HEK293T (cell line): Measurements from ENCODE around the gene TSNAX.

Experiments
- CTCF ChIA-PET: fragments of 350-600 bp; formaldehyde crosslinking; extraction: SDS; loops from one replicate; lab custom pipeline; 2021; ENCODE audit warnings: antibody characterized with exemption, inconsistent platforms; lab: Yijun Ruan, JAX
- POLR2A ChIA-PET: fragments of 350-600 bp; formaldehyde crosslinking; extraction: SDS; loops from one replicate; lab custom pipeline; 2020; ENCODE audit warnings: antibody characterized with exemption, inconsistent platforms; lab: Yijun Ruan, JAX
- DNase-seq: peaks from one replicate; pipeline ENCODE4 v3.0.0; 2012; ENCODE audit warnings: mixed read lengths; ENCODE audit errors: extremely low spot score
- ARNT ChIP-seq: fragments of 450-650 bp; IDR thresholded peaks from 2 replicates; pipeline ENCODE4 v1.6.1; 2017; ENCODE audit warnings: mild to moderate bottlenecking
- BHLHE40 ChIP-seq: fragments of 450-650 bp; IDR thresholded peaks from 2 replicates; pipeline ENCODE4 v1.6.1; 2016; ENCODE audit warnings: mild to moderate bottlenecking, moderate library complexity, borderline replicate concordance
- CTBP1 ChIP-seq: fragments of 450-650 bp; IDR thresholded peaks from 2 replicates; pipeline ENCODE4 v1.6.1; 2016; ENCODE audit warnings: borderline replicate concordance
- ELF4 ChIP-seq: fragments of 450-650 bp; IDR thresholded peaks from 2 replicates; pipeline ENCODE4 v1.6.1; 2017; ENCODE audit warnings: antibody characterized with exemption
- FOXA1 ChIP-seq: fragments of 450-650 bp; IDR thresholded peaks from 2 replicates; pipeline ENCODE4 v1.6.1; 2016; ENCODE audit warnings: mild to moderate bottlenecking
- FOXK2 ChIP-seq: fragments of 450-650 bp; IDR thresholded peaks from 2 replicates; pipeline ENCODE4 v1.6.1; 2016; ENCODE audit warnings: mild to moderate bottlenecking
- FOXM1 ChIP-seq: fragments of 450-650 bp; IDR thresholded peaks from 2 replicates; pipeline ENCODE4 v1.6.1; 2017; ENCODE audit warnings: mild to moderate bottlenecking, borderline replicate concordance
- HDGF ChIP-seq: fragments of 450-650 bp; IDR thresholded peaks from 2 replicates; pipeline ENCODE4 v1.6.1; 2017; ENCODE audit warnings: antibody characterized with exemption, borderline replicate concordance
- L3MBTL2 ChIP-seq: fragments of 450-650 bp; conservative IDR thresholded peaks from 2 replicates; pipeline ENCODE4 v1.6.1; 2016; ENCODE audit warnings: mild to moderate bottlenecking
- LEF1 ChIP-seq: fragments of 450-650 bp; IDR thresholded peaks from 2 replicates; pipeline ENCODE4 v1.6.1; 2017; ENCODE audit warnings: mild to moderate bottlenecking, borderline replicate concordance
- NFRKB ChIP-seq: fragments of 450-650 bp; IDR thresholded peaks from 2 replicates; pipeline ENCODE4 v1.6.1; 2016; ENCODE audit warnings: mild to moderate bottlenecking, moderate library complexity
- PKNOX1 ChIP-seq: fragments of 450-650 bp; IDR thresholded peaks from 2 replicates; pipeline ENCODE4 v1.6.1; 2016
- SP1 ChIP-seq: fragments of 450-650 bp; IDR thresholded peaks from 2 replicates; pipeline ENCODE4 v1.6.1; 2017
- SUZ12 ChIP-seq: fragments of 450-650 bp; IDR thresholded peaks from 2 replicates; pipeline ENCODE4 v1.6.1; 2016; ENCODE audit warnings: mild to moderate bottlenecking
- TARDBP ChIP-seq: fragments of 450-650 bp; IDR thresholded peaks from 2 replicates; pipeline ENCODE4 v1.6.1; 2016
- ZNF384 ChIP-seq: fragments of 450-650 bp; IDR thresholded peaks from 2 replicates; pipeline ENCODE4 v1.6.1; 2016

The TSNAX gene

GRCh38 chr1:231523816-231524215, 4.7 kb upstream of the TSNAX start:
- CTCF ChIA-PET, result no interaction called here
- no peak for DNase-seq
- POLR2A ChIA-PET, result no interaction called here
- TF ChIP-seq LEF1 (no peak), L3MBTL2 (no peak)

GRCh38 chr1:231526536-231526935, 1.9 kb upstream of the TSNAX start:
- CTCF ChIA-PET, result no interaction called here
- TF ChIP-seq SUZ12 (no peak), BHLHE40 (no peak)
- DNase-seq, result no peak
- POLR2A ChIA-PET, result no interaction called here

GRCh38 chr1:231527586-231528171, 790 bp upstream of the TSNAX start:
- POLR2A ChIA-PET, result interaction anchor here (0.7 to 1.3 kb wide), 4 partner anchors 107 to 190 kb away, joined by 3 to 8 read pairs (median 4); partner anchors contain the start of genes EXOC8 and SPRTN
- TF ChIP-seq LEF1 (no peak), PKNOX1 (peak; percentile 56; the same call in 1 of the 2 replicates)
- CTCF ChIA-PET, result interaction anchor here (0.6 to 0.7 kb wide), 2 partner anchors 108 to 229 kb away, joined by 3 to 4 read pairs; no protein-coding TSS in a partner anchor
- no peak for DNase-seq

GRCh38 chr1:231533240-231533639, 4.8 kb downstream of the TSNAX start:
- TF ChIP-seq ELF4 (no peak), SP1 (no peak), TARDBP (no peak), L3MBTL2 (no peak), BHLHE40 (no peak), CTBP1 (no peak), ARNT (no peak), NFRKB (no peak), PKNOX1 (no peak), LEF1 (no peak), SUZ12 (no peak), HDGF (no peak), FOXK2 (no peak), ZNF384 (no peak), FOXA1 (no peak), FOXM1 (no peak)
- POLR2A ChIA-PET, result no interaction called here
- no peak for DNase-seq
- CTCF ChIA-PET, result interaction anchor here (0.8 kb wide), 1 partner anchor 70 kb away, joined by 9 read pairs; no protein-coding TSS in a partner anchor

- ChIA-PET CTCF (interaction anchor here (0.8 kb wide), 1 partner anchor 49 kb away, joined by 3 read pairs; no protein-coding TSS in a partner anchor), POLR2A (interaction anchor here (0.6 kb wide), 1 partner anchor 114 kb away, joined by 3 read pairs; no protein-coding TSS in a partner anchor)
- no peak for TF ChIP-seq BHLHE40
- TF ChIP-seq NFRKB, result no peak
- TF ChIP-seq LEF1, result no peak
- TF ChIP-seq CTBP1, result no peak
- TF ChIP-seq FOXK2, result no peak
- no peak for TF ChIP-seq L3MBTL2
- no peak for TF ChIP-seq ELF4
- no peak for TF ChIP-seq FOXA1
- no peak for TF ChIP-seq SUZ12
- no peak for TF ChIP-seq TARDBP
- no peak for TF ChIP-seq ARNT
- no peak for TF ChIP-seq ZNF384
- no peak for TF ChIP-seq FOXM1
- TF ChIP-seq HDGF, result no peak
- no peak for TF ChIP-seq SP1
- DNase-seq, result no peak
These were observed 6.3 kb downstream of the TSNAX start for GRCh38 chr1:231534703-231535159.

GRCh38 chr1:231536099-231536498, 7.6 kb downstream of the TSNAX start:
- ChIA-PET CTCF (interaction anchor here (0.9 kb wide), 1 partner anchor 14 kb away, joined by 4 read pairs; no protein-coding TSS in a partner anchor), POLR2A (no interaction called here)
- no peak for TF ChIP-seq ZNF384
- TF ChIP-seq NFRKB, result no peak
- TF ChIP-seq BHLHE40, result no peak
- TF ChIP-seq L3MBTL2, result no peak
- TF ChIP-seq FOXM1, result no peak
- no peak for TF ChIP-seq FOXA1
- no peak for TF ChIP-seq PKNOX1
- TF ChIP-seq ARNT, result no peak
- TF ChIP-seq SUZ12, result no peak
- no peak for TF ChIP-seq TARDBP
- no peak for TF ChIP-seq HDGF
- TF ChIP-seq LEF1, result no peak
- no peak for TF ChIP-seq FOXK2
- TF ChIP-seq CTBP1, result no peak
- no peak for TF ChIP-seq ELF4

GRCh38 chr1:231540847-231541246, 12.4 kb downstream of the TSNAX start:
- ChIA-PET POLR2A (no interaction called here), CTCF (no interaction called here)
- no peak for TF ChIP-seq FOXK2
- no peak for TF ChIP-seq SP1
- TF ChIP-seq L3MBTL2, result no peak
- TF ChIP-seq HDGF, result no peak
- TF ChIP-seq FOXM1, result no peak
- TF ChIP-seq FOXA1, result no peak
- TF ChIP-seq LEF1, result no peak
- no peak for TF ChIP-seq TARDBP
- no peak for TF ChIP-seq ELF4
- TF ChIP-seq SUZ12, result no peak
- TF ChIP-seq PKNOX1, result no peak
- TF ChIP-seq BHLHE40, result no peak
- no peak for TF ChIP-seq CTBP1
- TF ChIP-seq ARNT, result no peak
- no peak for TF ChIP-seq ZNF384
- TF ChIP-seq NFRKB, result no peak
- DNase-seq, result no peak

More at GRCh38 chr1:231536099-231536498, 7.6 kb downstream of the TSNAX start:
- no peak for DNase-seq
